Naive thymus-derived CD4-positive, alpha-beta T cell (primary cell): ENCODE results near the gene ATP11B. TPM values are rescaled to one million over a fixed set of nuclear protein-coding genes. Genes with fewer than 3 reads are reported as not detected.
A peak's percentile ranks its signal among the peaks of the same experiment; 100 is the strongest.

ENCODE experiments used
- ATAC-seq: fragments of 150-1000 bp; cut with Tn5 transposase; 2 replicates; pipeline ENCODE4 v1.10.0; 2021; ENCODE audit warnings: mild to moderate bottlenecking, moderate library complexity
- CTCF ChIA-PET: fragments of 350-600 bp; sonication (Branson Sonifier 250); formaldehyde crosslinking; loops from one replicate; lab custom pipeline; 2021; ENCODE audit warnings: antibody characterized with exemption; lab: Charles Lee
- POLR2A ChIA-PET: fragments of 350-600 bp; sonication (Branson Sonifier 250); formaldehyde crosslinking; loops from one replicate; lab custom pipeline; 2021; ENCODE audit warnings: antibody characterized with exemption, inconsistent platforms; lab: Charles Lee
- DNase-seq, 9 donors: peaks; one replicate each; pipeline versions ENCODE4 v3.0.0 to v3.0.0-alpha.2; 2020 to 2022; ENCODE audit warnings: mixed read lengths in 1 of 9
- H3K27ac ChIP-seq: one replicate; pipeline ENCODE4 v1.7.0; 2013; ENCODE audit warnings: mild to moderate bottlenecking, low read depth, low read length, moderate library complexity
- H3K27me3 ChIP-seq, 2 donors: one replicate each; pipeline ENCODE4 v1.7.0; 2013; ENCODE audit warnings: low read length in 2 of 2, mild to moderate bottlenecking in 2 of 2, moderate library complexity in 2 of 2; ENCODE audit not compliant: control insufficient read depth in 2 of 2, insufficient read depth in 2 of 2
- H3K36me3 ChIP-seq, 3 experiments: 1 replicate in 2 of 3; 2 replicates in 1 of 3; pipeline ENCODE4 v1.7.0; 2013; ENCODE audit warnings: low read length in 3 of 3, mild to moderate bottlenecking in 3 of 3, moderate library complexity in 1 of 3; ENCODE audit not compliant: insufficient read depth in 3 of 3, control insufficient read depth in 2 of 3
- H3K4me1 ChIP-seq, 2 donors: one replicate each; pipeline ENCODE4 v1.7.0; 2013; ENCODE audit warnings: low read length in 2 of 2, mild to moderate bottlenecking in 2 of 2, moderate library complexity in 1 of 2; ENCODE audit not compliant: control insufficient read depth in 2 of 2, insufficient read depth in 2 of 2
- H3K4me3 ChIP-seq: 2 replicates; pipeline ENCODE4 v1.7.0; 2013; ENCODE audit warnings: mild to moderate bottlenecking, low read length
- H3K9me3 ChIP-seq, 3 experiments: 1 replicate in 2 of 3; 2 replicates in 1 of 3; pipeline ENCODE4 v1.7.0; 2013; ENCODE audit warnings: low read length in 3 of 3; ENCODE audit not compliant: control insufficient read depth in 2 of 3
- H3K27ac Mint-ChIP-seq, 9 donors: one replicate each; pipeline ENCODE4 v1.8.0; 2020 to 2022; ENCODE audit warnings: mixed read lengths in 9 of 9, mild to moderate bottlenecking in 8 of 9, moderate library complexity in 5 of 9, inconsistent platforms in 2 of 9
- H3K27me3 Mint-ChIP-seq, 5 donors: one replicate each; pipeline ENCODE4 v1.8.0; 2021 to 2022; ENCODE audit warnings: mixed read lengths in 5 of 5, mild to moderate bottlenecking in 1 of 5
- H3K36me3 Mint-ChIP-seq, 5 donors: one replicate each; pipeline ENCODE4 v1.8.0; 2020 to 2022; ENCODE audit warnings: mixed read lengths in 5 of 5, mild to moderate bottlenecking in 3 of 5, inconsistent platforms in 1 of 5
- H3K4me1 Mint-ChIP-seq, 7 donors: one replicate each; pipeline ENCODE4 v1.8.0; 2020 to 2022; ENCODE audit warnings: mixed read lengths in 7 of 7, mild to moderate bottlenecking in 3 of 7, inconsistent platforms in 1 of 7
- H3K4me3 Mint-ChIP-seq, 10 donors: one replicate each; pipeline ENCODE4 v1.8.0; 2020 to 2022; ENCODE audit warnings: mild to moderate bottlenecking in 10 of 10, mixed read lengths in 10 of 10, moderate library complexity in 6 of 10, inconsistent platforms in 2 of 10
- H3K9me3 Mint-ChIP-seq, 11 donors: one replicate each; pipeline ENCODE4 v1.8.0; 2020 to 2022; ENCODE audit warnings: mixed read lengths in 11 of 11, mild to moderate bottlenecking in 4 of 11, inconsistent platforms in 1 of 11, moderate library complexity in 1 of 11
- intact Hi-C, 2 donors: fragments of 100-400 bp; cut with micrococcal nuclease; formaldehyde crosslinking; loops; one replicate each; pipeline ENCODE4 v1.15.1; 2023
- polyA plus RNA-seq, 2 donors: library from polyadenylated mRNA; unstranded; fragments of 300-500 nt; fragmentation: Illumina TruSeq; gene quantifications; one replicate each; pipeline ENCODE4 v1.2.3, GENCODE V29; 2021
- total RNA-seq, 6 experiments: library from RNA in 5 of 6; stranded (reverse) in 5 of 6; gene quantifications; 1 replicate in 5 of 6; 2 replicates in 1 of 6; pipeline ENCODE4 v1.2.3 and lab custom pipeline; 2021 to 2026

Gene ATP11B
- total and polyA plus RNA-seq, 7 experiments from 2014 or later: 28.4 to 136 (median 113) TPM

DNA sequence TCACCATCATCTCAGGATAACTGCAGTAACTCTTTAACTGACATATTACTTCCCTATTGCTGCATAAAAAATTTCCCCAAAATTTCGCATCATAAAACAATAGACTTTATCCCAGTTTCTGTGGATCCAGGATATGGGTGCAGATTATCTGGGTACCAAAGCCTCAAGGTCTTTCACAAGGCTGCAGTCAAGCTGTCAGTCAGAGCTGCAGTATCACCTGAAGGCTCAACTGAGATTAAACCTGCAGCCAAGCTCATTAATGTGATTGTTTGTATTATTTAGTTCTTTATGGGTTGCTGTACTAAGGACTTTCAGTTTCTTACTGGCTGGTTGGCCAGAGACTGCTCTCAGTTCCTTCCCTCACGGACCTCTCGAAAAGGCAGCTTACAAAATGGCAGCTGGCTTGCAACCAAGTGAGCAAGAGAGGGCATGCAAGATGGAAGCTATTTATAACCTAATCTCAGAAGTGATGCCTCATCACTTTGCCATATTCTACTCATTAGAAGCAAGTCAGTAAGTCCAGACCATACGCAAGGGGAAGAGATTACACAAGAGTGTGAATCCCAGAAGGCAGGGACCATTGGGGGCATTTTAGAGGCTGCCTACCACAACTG, 132.1 kb downstream of the ATP11B start:
- peak; percentile 12 for ATAC-seq
- Mint-ChIP-seq H3K27me3 (no peaks in the 10 kb centered on the region), H3K9me3 (peaks cover 0 to 19% (median 5%) of the 10 kb centered on the region in 11 donors), H3K36me3 (peaks cover 3 to 50% (median 32%) of the 10 kb centered on the region in 5 donors), H3K4me3 (no peak overlapping the region), H3K27ac (peak overlapping the region in 2 of 9 donors; percentile 12 to 47), H3K4me1 (peaks cover 0 to 10% (median 0%) of the 10 kb centered on the region in 7 donors)
- intact Hi-C loops: no loop called here
- peaks cover 0 to 4% (median 0%) of the 10 kb centered on the region in 3 experiments for H3K36me3 ChIP-seq
- no peak for DNase-seq
- no peaks in the 10 kb centered on the region for H3K4me1 ChIP-seq
- ChIA-PET CTCF (interaction anchor here (0.8 kb wide), 1 partner anchor 9 kb away, joined by 3 read pairs; no protein-coding TSS in a partner anchor), POLR2A (no interaction called here)
- no peaks in the 10 kb centered on the region for H3K27me3 ChIP-seq
- no peak overlapping the region for H3K27ac ChIP-seq
- no peaks in the 10 kb centered on the region for H3K9me3 ChIP-seq
- no peak overlapping the region for H3K4me3 ChIP-seq

GRCh38 chr3:182925944-182926337, 132.6 kb downstream of the ATP11B start:
- H3K27me3 ChIP-seq: no peaks in the 10 kb centered on the region
- H3K9me3 Mint-ChIP-seq: peaks cover 0 to 23% (median 5%) of the 10 kb centered on the region in 11 donors
- H3K9me3 ChIP-seq: no peaks in the 10 kb centered on the region
- CTCF ChIA-PET: interaction anchor here (0.8 kb wide), 1 partner anchor 10 kb away, joined by 3 read pairs; no protein-coding TSS in a partner anchor
- intact Hi-C loops: no loop called here
- H3K27ac Mint-ChIP-seq: peak overlapping the region in 2 of 9 donors; percentile 12 to 47
- H3K36me3 ChIP-seq: no peaks in the 10 kb centered on the region
- no peak overlapping the region for H3K4me3 ChIP-seq
- H3K36me3 Mint-ChIP-seq: peaks cover 3 to 51% (median 28%) of the 10 kb centered on the region in 5 donors
- H3K4me1 ChIP-seq: no peaks in the 10 kb centered on the region
- no peak overlapping the region for H3K27ac ChIP-seq
- ATAC-seq (no peak), DNase-seq (no peak)
- POLR2A ChIA-PET: no interaction called here
- H3K4me3 Mint-ChIP-seq: peak overlapping the region in 1 of 10 donors; percentile 36
- H3K27me3 Mint-ChIP-seq: no peaks in the 10 kb centered on the region
- H3K4me1 Mint-ChIP-seq: peaks cover 0 to 10% (median 0%) of the 10 kb centered on the region in 7 donors

DNA sequence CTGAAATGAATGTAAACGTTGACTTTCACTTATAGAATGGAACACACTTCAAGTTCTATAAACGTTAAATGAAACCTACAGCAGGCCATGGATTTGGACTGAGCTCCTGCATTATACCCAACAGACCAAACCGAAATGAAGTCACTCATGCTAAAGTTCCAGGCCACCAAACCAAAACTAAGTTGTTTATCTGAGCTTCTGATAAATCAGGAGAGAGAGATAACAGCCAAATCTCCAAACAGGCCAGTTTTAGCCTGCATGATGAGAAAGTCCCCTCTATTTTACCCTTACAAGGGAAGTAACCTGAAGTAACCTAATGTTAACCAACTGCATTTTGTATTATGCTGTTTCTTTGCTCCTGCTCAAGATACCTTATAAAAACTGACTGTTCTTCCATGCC, 142.5 kb downstream of the ATP11B start:
- CTCF ChIA-PET: interaction anchor here (0.6 kb wide), 1 partner anchor 129 kb away, joined by 3 read pairs; no protein-coding TSS in a partner anchor
- H3K4me1 Mint-ChIP-seq: peaks cover 3 to 23% (median 15%) of the 10 kb centered on the region in 7 donors
- POLR2A ChIA-PET: no interaction called here
- intact Hi-C loops: no loop called here
- H3K9me3 ChIP-seq: peaks cover 0 to 7% (median 0%) of the 10 kb centered on the region in 3 experiments
- no peak overlapping the region for H3K4me3 Mint-ChIP-seq
- no peak overlapping the region for H3K4me3 ChIP-seq
- no peaks in the 10 kb centered on the region for H3K27me3 ChIP-seq
- H3K27me3 Mint-ChIP-seq: no peaks in the 10 kb centered on the region
- DNase-seq: no peak
- H3K9me3 Mint-ChIP-seq: peaks cover 2 to 26% (median 11%) of the 10 kb centered on the region in 11 donors
- H3K4me1 ChIP-seq: peaks cover 7 to 14% of the 10 kb centered on the region in 2 donors
- ATAC-seq: no peak
- H3K36me3 Mint-ChIP-seq: peaks cover 4 to 17% (median 9%) of the 10 kb centered on the region in 5 donors
- H3K36me3 ChIP-seq: no peaks in the 10 kb centered on the region
- H3K27ac ChIP-seq: no peak overlapping the region
- H3K27ac Mint-ChIP-seq: peak overlapping the region in 1 of 9 donors; percentile 20

- Histone ChIP-seq H3K36me3 (no peaks in the 10 kb centered on the region), H3K27ac (no peak overlapping the region), H3K4me1 (peaks cover 7 to 14% of the 10 kb centered on the region in 2 donors), H3K4me3 (no peak overlapping the region), H3K9me3 (peaks cover 0 to 7% (median 0%) of the 10 kb centered on the region in 3 experiments), H3K27me3 (no peaks in the 10 kb centered on the region)
- peaks cover 0 to 21% (median 9%) of the 10 kb centered on the region in 11 donors for H3K9me3 Mint-ChIP-seq
- no peak for DNase-seq
- CTCF ChIA-PET: interaction anchor here (0.6 kb wide), 1 partner anchor 129 kb away, joined by 3 read pairs; no protein-coding TSS in a partner anchor
- no peak for ATAC-seq
- intact Hi-C loops: no loop called here
- peaks cover 4 to 15% (median 9%) of the 10 kb centered on the region in 5 donors for H3K36me3 Mint-ChIP-seq
- no peak overlapping the region for H3K4me3 Mint-ChIP-seq
- peaks cover 3 to 23% (median 15%) of the 10 kb centered on the region in 7 donors for H3K4me1 Mint-ChIP-seq
- H3K27me3 Mint-ChIP-seq: no peaks in the 10 kb centered on the region
- peak overlapping the region in 3 of 9 donors; percentile 17 to 58 (median 50) for H3K27ac Mint-ChIP-seq
- POLR2A ChIA-PET: no interaction called here
Observed at GRCh38 chr3:182936239-182936917, 143.1 kb downstream of the ATP11B start.

DNA sequence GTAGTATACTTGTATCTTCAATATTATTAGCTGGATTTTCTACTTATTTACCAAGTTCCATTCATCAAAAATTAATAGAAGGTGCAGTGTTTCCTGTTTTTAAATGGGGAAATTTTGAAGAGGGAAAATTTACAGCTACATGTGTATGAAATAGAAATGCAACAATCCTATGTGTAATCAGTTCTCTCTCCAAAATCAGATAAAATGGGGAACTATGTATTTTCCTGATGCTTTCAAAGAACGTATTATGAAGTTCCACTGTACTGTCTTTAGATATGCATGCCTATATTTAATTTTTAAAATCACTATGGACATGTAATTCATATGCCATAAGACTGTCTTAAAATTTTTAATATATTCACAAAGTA, 143.6 kb downstream of the ATP11B start:
- peaks cover 7 to 14% of the 10 kb centered on the region in 2 donors for H3K4me1 ChIP-seq
- H3K4me3 ChIP-seq: no peak overlapping the region
- no peaks in the 10 kb centered on the region for H3K27me3 ChIP-seq
- no peak for DNase-seq
- H3K27ac Mint-ChIP-seq: peak overlapping the region in 2 of 9 donors; percentile 50 to 59
- H3K9me3 ChIP-seq: peaks cover 0 to 7% (median 0%) of the 10 kb centered on the region in 3 experiments
- no peak for ATAC-seq
- peaks cover 4 to 13% (median 8%) of the 10 kb centered on the region in 5 donors for H3K36me3 Mint-ChIP-seq
- peaks cover 3 to 23% (median 15%) of the 10 kb centered on the region in 7 donors for H3K4me1 Mint-ChIP-seq
- H3K9me3 Mint-ChIP-seq: peaks cover 0 to 16% (median 5%) of the 10 kb centered on the region in 11 donors
- CTCF ChIA-PET: no interaction called here
- no peaks in the 10 kb centered on the region for H3K36me3 ChIP-seq
- POLR2A ChIA-PET: no interaction called here
- no peak overlapping the region for H3K27ac ChIP-seq
- H3K4me3 Mint-ChIP-seq: no peak overlapping the region
- intact Hi-C loops: no loop called here
- H3K27me3 Mint-ChIP-seq: no peaks in the 10 kb centered on the region

DNA sequence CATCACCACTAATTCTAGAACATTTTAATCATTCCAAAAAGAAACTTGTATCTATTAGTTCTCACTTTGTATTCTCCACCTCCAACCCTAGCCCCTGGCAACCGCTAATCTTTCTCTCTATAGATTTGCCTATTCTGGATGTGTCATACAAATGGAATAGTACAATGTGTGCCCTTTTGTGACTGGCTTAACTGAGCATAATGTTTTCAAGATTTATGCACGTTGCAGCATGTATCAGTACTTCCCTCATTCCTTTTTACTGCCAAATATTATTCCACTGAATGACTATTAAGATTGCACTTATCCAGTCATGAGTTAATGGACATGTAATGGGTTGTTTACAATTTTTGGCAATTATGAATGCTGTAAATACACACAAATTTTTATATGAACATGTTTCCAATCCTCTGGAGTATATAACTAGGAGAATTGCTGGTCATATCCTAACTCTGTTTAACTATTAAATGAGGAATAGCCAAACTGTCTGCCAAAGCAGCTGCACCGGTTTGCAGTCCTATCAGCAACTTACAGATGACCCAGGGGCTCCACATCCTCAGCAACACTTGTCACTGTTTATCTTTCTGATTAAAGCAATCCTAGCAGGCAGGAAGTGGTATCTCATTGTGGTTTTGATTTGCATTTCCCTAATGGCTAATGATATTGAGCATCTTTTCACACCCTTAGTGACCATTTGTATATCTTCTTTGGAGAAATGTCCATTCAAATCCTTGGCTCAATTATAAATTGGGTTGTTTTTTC, 144.2 kb downstream of the ATP11B start:
- no peak overlapping the region for H3K27ac ChIP-seq
- Mint-ChIP-seq H3K4me3 (no peak overlapping the region), H3K9me3 (peaks cover 0 to 10% (median 2%) of the 10 kb centered on the region in 11 donors), H3K36me3 (peaks cover 0 to 13% (median 4%) of the 10 kb centered on the region in 5 donors), H3K27ac (peak overlapping the region in 3 of 9 donors; percentile 8 to 59 (median 42)), H3K27me3 (no peaks in the 10 kb centered on the region), H3K4me1 (peaks cover 3 to 23% (median 15%) of the 10 kb centered on the region in 7 donors)
- H3K4me1 ChIP-seq: peaks cover 7 to 14% of the 10 kb centered on the region in 2 donors
- H3K4me3 ChIP-seq: no peak overlapping the region
- H3K9me3 ChIP-seq: peaks cover 0 to 3% (median 0%) of the 10 kb centered on the region in 3 experiments
- DNase-seq (no peak), ATAC-seq (peak; percentile 47)
- ChIA-PET POLR2A (no interaction called here), CTCF (no interaction called here)
- H3K36me3 ChIP-seq: no peaks in the 10 kb centered on the region
- intact Hi-C loops: no loop called here
- no peaks in the 10 kb centered on the region for H3K27me3 ChIP-seq
